ENCODE results near the gene CHST15.

The CHST15 gene

GRCh38 chr10:124045801-124046355 lies 47.5 kb downstream of the CHST15 start:
- Histone ChIP-seq H3K27ac (ENCODE audit: low read length) (no peak overlapping the region), H3K36me3 (ENCODE audit: control insufficient read depth, insufficient read depth, low read length) (no peaks in the 10 kb centered on the region), H3K4me1 (ENCODE audit: control insufficient read depth, insufficient read depth, low read length) (no peaks in the 10 kb centered on the region; the same call in none of the 2 replicates), H3K4me3 (ENCODE audit: low read length) (no peak overlapping the region), H3K27me3 (ENCODE audit: control insufficient read depth, insufficient read depth, low read length) (no peaks in the 10 kb centered on the region), H3K9me3 (ENCODE audit: control insufficient read depth, insufficient read depth, low read length) (no peaks in the 10 kb centered on the region)
- WGBS (ENCODE audit: insufficient coverage, insufficient read length), result no CpG with 5 or more reads among the region's 18 CpGs
- no peak for DNase-seq (ENCODE audit: low read depth, low spot score)

- no peaks in the 10 kb centered on the region for H3K9me3 ChIP-seq (ENCODE audit: control insufficient read depth, insufficient read depth, low read length)
- no peak overlapping the region for H3K27ac ChIP-seq (ENCODE audit: low read length)
- no CpG with 5 or more reads among the region's 6 CpGs for WGBS (ENCODE audit: insufficient coverage, insufficient read length)
- H3K4me1 ChIP-seq (ENCODE audit: control insufficient read depth, insufficient read depth, low read length), result no peaks in the 10 kb centered on the region; the same call in none of the 2 replicates
- H3K4me3 ChIP-seq (ENCODE audit: low read length), result no peak overlapping the region
- no peaks in the 10 kb centered on the region for H3K27me3 ChIP-seq (ENCODE audit: control insufficient read depth, insufficient read depth, low read length)
- no peaks in the 10 kb centered on the region for H3K36me3 ChIP-seq (ENCODE audit: control insufficient read depth, insufficient read depth, low read length)
- DNase-seq (ENCODE audit: low read depth, low spot score), result no peak
These were observed 48.1 kb downstream of the CHST15 start for GRCh38 chr10:124045276-124045675.

- Histone ChIP-seq H3K27me3 (ENCODE audit: control insufficient read depth, insufficient read depth, low read length) (no peaks in the 10 kb centered on the region), H3K4me3 (ENCODE audit: low read length) (no peak overlapping the region), H3K27ac (ENCODE audit: low read length) (no peak overlapping the region), H3K4me1 (ENCODE audit: control insufficient read depth, insufficient read depth, low read length) (no peaks in the 10 kb centered on the region; the same call in 1 of the 2 replicates), H3K36me3 (ENCODE audit: control insufficient read depth, insufficient read depth, low read length) (no peaks in the 10 kb centered on the region), H3K9me3 (ENCODE audit: control insufficient read depth, insufficient read depth, low read length) (no peaks in the 10 kb centered on the region)
- no peak for DNase-seq (ENCODE audit: low read depth, low spot score)
- WGBS (ENCODE audit: insufficient coverage, insufficient read length), result no CpG with 5 or more reads among the region's 40 CpGs
These were observed 49.1 kb downstream of the CHST15 start for GRCh38 chr10:124044143-124044862.

- Histone ChIP-seq H3K27me3 (ENCODE audit: control insufficient read depth, insufficient read depth, low read length) (no peaks in the 10 kb centered on the region), H3K27ac (ENCODE audit: low read length) (no peak overlapping the region), H3K36me3 (ENCODE audit: control insufficient read depth, insufficient read depth, low read length) (no peaks in the 10 kb centered on the region), H3K9me3 (ENCODE audit: control insufficient read depth, insufficient read depth, low read length) (no peaks in the 10 kb centered on the region), H3K4me3 (ENCODE audit: low read length) (no peak overlapping the region), H3K4me1 (ENCODE audit: control insufficient read depth, insufficient read depth, low read length) (no peaks in the 10 kb centered on the region; the same call in none of the 2 replicates)
- no peak for DNase-seq (ENCODE audit: low read depth, low spot score)
- no CpG with 5 or more reads among the region's 12 CpGs for WGBS (ENCODE audit: insufficient coverage, insufficient read length)
These were observed 49.9 kb downstream of the CHST15 start for GRCh38 chr10:124043310-124044142.

GRCh38 chr10:124042656-124043309 lies 50.6 kb downstream of the CHST15 start:
- Histone ChIP-seq H3K27me3 (ENCODE audit: control insufficient read depth, insufficient read depth, low read length) (no peaks in the 10 kb centered on the region), H3K27ac (ENCODE audit: low read length) (no peak overlapping the region), H3K36me3 (ENCODE audit: control insufficient read depth, insufficient read depth, low read length) (no peaks in the 10 kb centered on the region), H3K4me1 (ENCODE audit: control insufficient read depth, insufficient read depth, low read length) (no peaks in the 10 kb centered on the region; the same call in 1 of the 2 replicates), H3K4me3 (ENCODE audit: low read length) (no peak overlapping the region), H3K9me3 (ENCODE audit: control insufficient read depth, insufficient read depth, low read length) (no peaks in the 10 kb centered on the region)
- no CpG with 5 or more reads among the region's 8 CpGs for WGBS (ENCODE audit: insufficient coverage, insufficient read length)
- no peak for DNase-seq (ENCODE audit: low read depth, low spot score)

GRCh38 chr10:124041675-124042445 lies 51.5 kb downstream of the CHST15 start:
- H3K4me1 ChIP-seq (ENCODE audit: control insufficient read depth, insufficient read depth, low read length), result no peaks in the 10 kb centered on the region; the same call in 1 of the 2 replicates

GRCh38 chr10:124040451-124041188 lies 52.8 kb downstream of the CHST15 start:
- no peak for DNase-seq (ENCODE audit: low read depth, low spot score)
- Histone ChIP-seq H3K4me1 (ENCODE audit: control insufficient read depth, insufficient read depth, low read length) (no peaks in the 10 kb centered on the region; the same call in 1 of the 2 replicates), H3K9me3 (ENCODE audit: control insufficient read depth, insufficient read depth, low read length) (no peaks in the 10 kb centered on the region), H3K27ac (ENCODE audit: low read length) (no peak overlapping the region), H3K27me3 (ENCODE audit: control insufficient read depth, insufficient read depth, low read length) (no peaks in the 10 kb centered on the region), H3K4me3 (ENCODE audit: low read length) (no peak overlapping the region), H3K36me3 (ENCODE audit: control insufficient read depth, insufficient read depth, low read length) (no peaks in the 10 kb centered on the region)
- no CpG with 5 or more reads among the region's 7 CpGs for WGBS (ENCODE audit: insufficient coverage, insufficient read length)

More at GRCh38 chr10:124041675-124042445, 51.5 kb downstream of the CHST15 start:
- Histone ChIP-seq H3K9me3 (ENCODE audit: control insufficient read depth, insufficient read depth, low read length) (no peaks in the 10 kb centered on the region), H3K36me3 (ENCODE audit: control insufficient read depth, insufficient read depth, low read length) (no peaks in the 10 kb centered on the region), H3K27me3 (ENCODE audit: control insufficient read depth, insufficient read depth, low read length) (no peaks in the 10 kb centered on the region), H3K27ac (ENCODE audit: low read length) (no peak overlapping the region), H3K4me3 (ENCODE audit: low read length) (no peak overlapping the region)
- DNase-seq (ENCODE audit: low read depth, low spot score), result no peak
- no CpG with 5 or more reads among the region's 11 CpGs for WGBS (ENCODE audit: insufficient coverage, insufficient read length)

- Histone ChIP-seq H3K27me3 (ENCODE audit: control insufficient read depth, insufficient read depth, low read length) (no peaks in the 10 kb centered on the region), H3K36me3 (ENCODE audit: control insufficient read depth, insufficient read depth, low read length) (no peaks in the 10 kb centered on the region), H3K4me3 (ENCODE audit: low read length) (no peak overlapping the region), H3K9me3 (ENCODE audit: control insufficient read depth, insufficient read depth, low read length) (no peaks in the 10 kb centered on the region), H3K4me1 (ENCODE audit: control insufficient read depth, insufficient read depth, low read length) (no peaks in the 10 kb centered on the region; the same call in 1 of the 2 replicates), H3K27ac (ENCODE audit: low read length) (no peak overlapping the region)
- no CpG with 5 or more reads among the region's 11 CpGs for WGBS (ENCODE audit: insufficient coverage, insufficient read length)
- no peak for DNase-seq (ENCODE audit: low read depth, low spot score)
These were observed 53.9 kb downstream of the CHST15 start for GRCh38 chr10:124039483-124040013.

GRCh38 chr10:124037784-124038183 lies 55.6 kb downstream of the CHST15 start:
- no peak for DNase-seq (ENCODE audit: low read depth, low spot score)
- H3K36me3 ChIP-seq (ENCODE audit: control insufficient read depth, insufficient read depth, low read length), result no peaks in the 10 kb centered on the region
- no peaks in the 10 kb centered on the region for H3K9me3 ChIP-seq (ENCODE audit: control insufficient read depth, insufficient read depth, low read length)
- no CpG with 5 or more reads among the region's 8 CpGs for WGBS (ENCODE audit: insufficient coverage, insufficient read length)
- no peak overlapping the region for H3K4me3 ChIP-seq (ENCODE audit: low read length)
- H3K27ac ChIP-seq (ENCODE audit: low read length), result no peak overlapping the region
- H3K4me1 ChIP-seq (ENCODE audit: control insufficient read depth, insufficient read depth, low read length), result peaks cover 4% of the 10 kb centered on the region; the same call in 1 of the 2 replicates
- no peaks in the 10 kb centered on the region for H3K27me3 ChIP-seq (ENCODE audit: control insufficient read depth, insufficient read depth, low read length)

All from iPS DF 6.9 (cell line).